Suprapubic skin (tissue), 4 donors: ENCODE measurements around the gene STK31. TPM values are rescaled to one million over a fixed set of nuclear protein-coding genes. Genes with fewer than 3 reads are reported as not detected.

Experiments used
- DNase-seq, 2 donors: peaks; one replicate each; pipeline ENCODE4 v3.0.0-alpha.2; 2019; ENCODE audit warnings: low spot score in 2 of 2
- H3K27ac ChIP-seq: fragments of 200-600 bp; sonication (generic); one replicate; pipeline ENCODE4 v1.5.1; 2019
- H3K27me3 ChIP-seq: fragments of 200-600 bp; sonication (generic); one replicate; pipeline ENCODE4 v1.5.1; 2019
- H3K36me3 ChIP-seq: fragments of 200-600 bp; sonication (generic); one replicate; pipeline ENCODE4 v1.5.1; 2019
- H3K4me1 ChIP-seq: fragments of 200-600 bp; sonication (generic); one replicate; pipeline ENCODE4 v1.5.1; 2019
- H3K4me3 ChIP-seq: fragments of 200-600 bp; sonication (generic); one replicate; pipeline ENCODE4 v1.5.1; 2019; ENCODE audit warnings: mild to moderate bottlenecking
- H3K9me3 ChIP-seq: fragments of 200-600 bp; sonication (generic); one replicate; pipeline ENCODE4 v1.5.1; 2019
- EP300 ChIP-seq: sonication (generic); formaldehyde crosslinking; IDR thresholded peaks from one replicate; pipeline ENCODE4 v1.6.1; 2017; ENCODE audit warnings: antibody characterized with exemption
- POLR2A ChIP-seq, 2 donors: fragments of 450-650 bp; IDR thresholded peaks; one replicate each; pipeline ENCODE4 v1.6.1; 2017; ENCODE audit warnings: antibody characterized with exemption in 2 of 2, mild to moderate bottlenecking in 2 of 2, moderate library complexity in 2 of 2
- POLR2AphosphoS5 ChIP-seq, 3 donors: sonication (generic); formaldehyde crosslinking; IDR thresholded peaks; one replicate each; pipeline ENCODE4 v1.6.1; 2017; ENCODE audit warnings: antibody characterized with exemption in 3 of 3
- WGBS: methylation state at CpG from one replicate; pipeline ENCODE4 v1.1.5; 2018; 5-methylcytosine and 5-hydroxymethylcytosine counted together
- total RNA-seq, 4 donors: library from RNA; depleted of rRNA; stranded (reverse); fragments of >200 nt; gene quantifications; one replicate each; pipeline ENCODE4 v1.1.0, GENCODE V29; 2016
- TF ChIP-seq, protein P1 (sequence below), 2 donors: fragments of 200-600 bp in 1 of 2; fragments of 450-650 bp in 1 of 2; sonication (generic) in 1 of 2; IDR thresholded peaks; one replicate each; pipeline ENCODE4 v1.5.1; 2016 to 2019; ENCODE audit warnings: antibody characterized with exemption in 2 of 2, mild to moderate bottlenecking in 1 of 2, moderate library complexity in 1 of 2

STK31 gene
- total RNA-seq, 4 donors from 2014 or later: 0.91 to 1.0 TPM; not detected in 2

DNA sequence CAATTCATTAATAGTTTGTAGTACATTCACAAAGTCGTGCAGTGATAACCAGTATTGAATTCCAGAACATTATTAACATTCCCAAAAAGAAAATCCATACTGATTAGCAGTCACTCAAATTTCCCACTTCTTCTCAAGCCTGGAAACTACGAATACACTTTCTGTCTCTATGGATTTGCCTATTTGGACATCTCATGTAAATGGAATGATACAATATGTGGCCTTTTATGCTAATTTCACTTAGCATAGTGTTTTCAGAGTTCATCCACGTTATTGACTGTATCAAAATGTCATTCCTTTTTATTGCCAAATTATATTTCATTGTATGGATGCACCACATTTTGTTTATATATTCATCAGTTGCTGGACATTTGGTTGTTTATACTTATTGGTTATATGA lies 78.8 kb downstream of the STK31 start:
- Histone ChIP-seq H3K36me3 (no peaks in the 10 kb centered on the region), H3K27ac (no peak overlapping the region), H3K27me3 (no peaks in the 10 kb centered on the region), H3K4me1 (no peaks in the 10 kb centered on the region), H3K4me3 (no peak overlapping the region), H3K9me3 (no peaks in the 10 kb centered on the region)
- WGBS: 74% methylated on average over 3 of the region's 3 CpGs
- no peak for DNase-seq
- TF ChIP-seq EP300 (no peak), POLR2A (IDR thresholded peaks at IDR 0.05) (no peak), POLR2AphosphoS5 (IDR thresholded peaks at IDR 0.05) (no peak)
- TF ChIP-seq, protein P1, sequence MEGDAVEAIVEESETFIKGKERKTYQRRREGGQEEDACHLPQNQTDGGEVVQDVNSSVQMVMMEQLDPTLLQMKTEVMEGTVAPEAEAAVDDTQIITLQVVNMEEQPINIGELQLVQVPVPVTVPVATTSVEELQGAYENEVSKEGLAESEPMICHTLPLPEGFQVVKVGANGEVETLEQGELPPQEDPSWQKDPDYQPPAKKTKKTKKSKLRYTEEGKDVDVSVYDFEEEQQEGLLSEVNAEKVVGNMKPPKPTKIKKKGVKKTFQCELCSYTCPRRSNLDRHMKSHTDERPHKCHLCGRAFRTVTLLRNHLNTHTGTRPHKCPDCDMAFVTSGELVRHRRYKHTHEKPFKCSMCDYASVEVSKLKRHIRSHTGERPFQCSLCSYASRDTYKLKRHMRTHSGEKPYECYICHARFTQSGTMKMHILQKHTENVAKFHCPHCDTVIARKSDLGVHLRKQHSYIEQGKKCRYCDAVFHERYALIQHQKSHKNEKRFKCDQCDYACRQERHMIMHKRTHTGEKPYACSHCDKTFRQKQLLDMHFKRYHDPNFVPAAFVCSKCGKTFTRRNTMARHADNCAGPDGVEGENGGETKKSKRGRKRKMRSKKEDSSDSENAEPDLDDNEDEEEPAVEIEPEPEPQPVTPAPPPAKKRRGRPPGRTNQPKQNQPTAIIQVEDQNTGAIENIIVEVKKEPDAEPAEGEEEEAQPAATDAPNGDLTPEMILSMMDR (IDR thresholded peaks at IDR 0.05): no peak

DNA sequence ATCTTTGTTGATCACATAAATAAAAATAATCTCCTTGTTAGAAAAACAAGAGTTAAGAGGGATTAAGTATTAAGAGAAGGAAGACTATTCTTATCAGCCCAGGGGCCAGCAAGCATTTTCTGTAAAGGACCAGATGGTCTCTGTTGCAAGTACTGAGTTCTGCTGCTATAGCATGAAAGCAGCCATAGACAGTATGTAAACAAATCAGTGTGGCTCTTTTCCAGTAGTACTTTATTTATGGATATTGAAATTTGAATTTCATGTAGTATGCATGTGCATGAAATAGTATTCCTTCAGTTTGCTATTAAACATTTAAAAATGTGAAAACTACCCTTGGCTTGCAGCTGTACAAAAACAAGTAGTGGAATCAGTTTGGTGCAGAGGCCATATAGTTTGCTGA lies 81.7 kb downstream of the STK31 start:
- Histone ChIP-seq H3K4me1 (no peaks in the 10 kb centered on the region), H3K27me3 (no peaks in the 10 kb centered on the region), H3K9me3 (no peaks in the 10 kb centered on the region), H3K27ac (no peak overlapping the region), H3K36me3 (no peaks in the 10 kb centered on the region), H3K4me3 (no peak overlapping the region)
- DNase-seq: no peak
- no peak for TF ChIP-seq POLR2AphosphoS5 (IDR thresholded peaks at IDR 0.05)
- TF ChIP-seq POLR2A (IDR thresholded peaks at IDR 0.05): no peak
- no peak for TF ChIP-seq EP300
- TF ChIP-seq, protein P1 (IDR thresholded peaks at IDR 0.05): no peak

DNA sequence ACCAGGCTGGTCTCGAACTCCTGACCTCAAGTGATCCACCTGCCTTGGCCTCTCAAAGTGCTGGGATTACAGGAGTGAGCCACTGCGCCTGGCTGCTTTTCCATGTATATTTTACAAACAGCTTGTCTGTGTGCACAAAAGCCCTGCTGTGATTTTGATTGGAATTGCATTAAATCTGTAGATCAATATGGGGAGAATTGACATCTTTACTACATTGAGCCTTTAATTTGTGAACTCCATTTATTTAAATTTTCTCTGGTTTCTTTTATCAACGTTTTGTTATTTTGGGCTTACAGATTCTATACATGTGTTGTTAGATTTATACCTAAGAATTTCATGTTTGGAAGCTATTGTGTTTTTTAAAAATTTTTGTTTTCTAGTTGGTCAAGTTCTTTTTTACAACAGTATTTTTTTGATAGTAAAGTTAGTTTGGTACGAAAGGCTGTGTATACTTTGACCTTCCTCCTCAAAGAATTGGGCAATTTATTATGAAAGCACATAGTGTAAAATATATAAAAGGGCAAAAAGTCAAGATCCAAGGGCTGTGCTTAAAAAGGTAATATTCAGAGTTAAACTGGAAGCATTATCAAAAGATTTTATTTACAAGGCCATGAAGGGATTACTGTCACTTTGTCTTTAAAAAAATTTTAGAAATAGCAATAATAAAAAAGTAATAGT lies 92.8 kb downstream of the STK31 start:
- TF ChIP-seq EP300 (no peak), POLR2A (IDR thresholded peaks at IDR 0.05) (no peak), POLR2AphosphoS5 (IDR thresholded peaks at IDR 0.05) (no peak)
- TF ChIP-seq, protein P1 (IDR thresholded peaks at IDR 0.05): no peak
- 73% methylated on average over 4 of the region's 4 CpGs for WGBS
- Histone ChIP-seq H3K4me1 (no peaks in the 10 kb centered on the region), H3K36me3 (no peaks in the 10 kb centered on the region), H3K9me3 (no peaks in the 10 kb centered on the region), H3K27ac (no peak overlapping the region), H3K4me3 (no peak overlapping the region), H3K27me3 (no peaks in the 10 kb centered on the region)
- DNase-seq: no peak

DNA sequence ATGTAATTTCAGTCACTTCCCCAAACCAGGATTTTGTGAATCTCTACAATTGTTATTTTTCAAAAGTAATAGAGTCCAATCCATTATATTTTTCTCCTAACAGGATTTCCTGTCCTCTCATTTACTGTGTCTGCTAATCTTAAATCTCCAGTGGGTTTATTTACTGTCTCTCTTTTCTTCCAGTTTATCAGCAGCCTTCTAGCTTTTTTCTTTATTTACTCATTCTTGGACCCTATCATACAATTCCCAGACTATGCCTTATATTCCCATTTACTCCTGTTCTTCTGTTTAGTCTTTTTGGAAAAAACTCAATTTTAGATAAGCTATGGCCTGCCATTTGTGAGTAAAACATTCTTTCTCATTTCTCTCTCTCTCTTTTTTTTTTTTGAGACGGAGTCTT lies 94.7 kb downstream of the STK31 start:
- Histone ChIP-seq H3K4me3 (no peak overlapping the region), H3K27me3 (no peaks in the 10 kb centered on the region), H3K36me3 (no peaks in the 10 kb centered on the region), H3K4me1 (no peaks in the 10 kb centered on the region), H3K27ac (no peak overlapping the region), H3K9me3 (peaks cover 5% of the 10 kb centered on the region)
- no peak for DNase-seq
- WGBS: 82% methylated on average over 1 of the region's 1 CpG
- TF ChIP-seq, protein P1 (IDR thresholded peaks at IDR 0.05): no peak
- no peak for TF ChIP-seq POLR2AphosphoS5 (IDR thresholded peaks at IDR 0.05)
- no peak for TF ChIP-seq POLR2A (IDR thresholded peaks at IDR 0.05)
- no peak for TF ChIP-seq EP300

DNA sequence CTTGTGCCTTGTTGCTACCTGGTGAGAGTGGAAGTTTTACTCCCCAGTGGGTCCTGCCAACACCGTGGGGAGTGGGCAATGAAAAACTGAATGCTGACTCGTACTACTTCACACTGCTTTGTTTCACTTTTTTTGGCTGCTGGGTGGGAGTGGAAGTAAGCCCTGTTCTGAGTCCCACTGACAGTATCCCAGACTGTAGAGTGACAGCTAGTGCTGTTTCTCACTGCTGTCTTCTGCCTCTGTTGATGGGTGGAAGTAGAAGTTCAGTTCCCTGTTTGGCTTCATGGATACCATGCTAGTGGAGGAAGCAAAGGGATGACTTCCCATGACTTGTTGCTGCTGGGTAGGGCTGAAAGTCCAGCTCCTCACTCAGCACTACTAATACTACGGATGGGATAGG lies 98.4 kb downstream of the STK31 start:
- Histone ChIP-seq H3K9me3 (peaks cover 16% of the 10 kb centered on the region), H3K27ac (no peak overlapping the region), H3K27me3 (no peaks in the 10 kb centered on the region), H3K36me3 (no peaks in the 10 kb centered on the region), H3K4me1 (no peaks in the 10 kb centered on the region), H3K4me3 (no peak overlapping the region)
- TF ChIP-seq, protein P1 (IDR thresholded peaks at IDR 0.05): no peak
- TF ChIP-seq POLR2A (IDR thresholded peaks at IDR 0.05) (no peak), POLR2AphosphoS5 (IDR thresholded peaks at IDR 0.05) (no peak), EP300 (no peak)
- DNase-seq: no peak
- 89% methylated on average over 3 of the region's 3 CpGs for WGBS
